Middle frontal gyrus (tissue), 1 donor: Measurements from ENCODE around the gene PTPRD.

ENCODE experiments used
- DNase-seq: peaks from one replicate; pipeline ENCODE4 v3.0.0-alpha.2; 2015; ENCODE audit warnings: low spot score; ENCODE audit errors: extremely low spot score

Gene PTPRD

GRCh38 chr9:10055886-10056395, 556.9 kb downstream of the PTPRD start:
- no peak for DNase-seq

DNA sequence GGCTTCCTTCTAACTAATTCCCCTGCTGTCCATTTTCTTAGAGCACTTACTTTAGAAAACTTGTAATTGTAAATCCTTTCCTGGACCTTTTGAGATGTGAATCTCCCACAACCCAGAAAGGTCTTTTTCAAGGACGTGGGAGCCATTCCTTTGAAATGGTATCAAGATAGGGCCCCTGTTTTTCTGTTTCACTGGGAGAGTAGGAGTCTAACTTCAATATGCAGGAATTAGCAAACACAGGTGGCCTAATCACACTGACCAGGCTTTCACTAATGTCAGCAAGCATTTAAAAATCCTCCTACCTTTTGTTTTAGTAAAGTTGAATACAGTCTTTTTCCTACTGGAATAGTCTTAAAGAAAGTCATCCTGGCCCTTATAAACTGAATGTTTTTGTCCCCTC, 558.3 kb downstream of the PTPRD start:
- DNase-seq = no peak

GRCh38 chr9:10052916-10053315, 559.9 kb downstream of the PTPRD start:
- no peak for DNase-seq

GRCh38 chr9:10052181-10052580, 560.6 kb downstream of the PTPRD start:
- DNase-seq = no peak

- no peak for DNase-seq
These were observed 562.8 kb downstream of the PTPRD start for GRCh38 chr9:10050016-10050415.

DNA sequence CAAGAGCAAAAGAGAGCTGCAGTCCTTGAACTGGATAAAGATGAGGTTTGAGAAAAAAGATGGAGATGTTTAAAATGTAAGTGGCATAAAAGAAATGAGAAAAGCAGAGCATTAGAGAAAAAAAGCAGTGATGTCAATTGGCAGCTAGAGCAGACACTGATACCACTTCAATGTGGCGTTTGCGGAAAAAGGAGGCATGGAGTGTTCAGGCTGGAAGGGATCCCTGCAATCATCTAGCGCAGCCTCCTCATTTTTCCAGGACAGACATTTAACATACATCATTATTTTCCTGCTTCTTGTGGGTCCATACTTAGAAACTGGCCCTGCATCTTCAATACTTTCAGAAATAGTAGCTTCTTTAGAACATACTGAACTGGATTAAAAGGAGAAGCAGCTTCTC, 563.8 kb downstream of the PTPRD start:
- DNase-seq = no peak

DNA sequence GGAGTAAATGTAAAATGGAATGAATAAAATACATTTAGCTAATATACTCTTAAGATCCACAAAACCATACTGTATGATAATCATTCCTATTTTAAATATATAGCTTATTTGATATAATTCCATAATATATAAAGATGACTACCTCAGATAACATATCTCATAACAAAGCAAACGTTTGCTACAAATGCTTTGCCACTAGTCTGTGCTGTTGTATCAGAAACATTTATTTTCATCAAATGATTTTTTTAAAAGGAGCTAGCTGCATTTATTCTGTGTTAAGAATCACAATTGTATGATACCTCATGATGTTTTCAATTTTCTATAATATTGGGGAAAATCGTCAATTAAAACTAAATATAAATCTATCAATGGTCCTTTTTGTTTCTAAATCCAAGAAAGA, 567.2 kb downstream of the PTPRD start:
- DNase-seq = no peak

DNA sequence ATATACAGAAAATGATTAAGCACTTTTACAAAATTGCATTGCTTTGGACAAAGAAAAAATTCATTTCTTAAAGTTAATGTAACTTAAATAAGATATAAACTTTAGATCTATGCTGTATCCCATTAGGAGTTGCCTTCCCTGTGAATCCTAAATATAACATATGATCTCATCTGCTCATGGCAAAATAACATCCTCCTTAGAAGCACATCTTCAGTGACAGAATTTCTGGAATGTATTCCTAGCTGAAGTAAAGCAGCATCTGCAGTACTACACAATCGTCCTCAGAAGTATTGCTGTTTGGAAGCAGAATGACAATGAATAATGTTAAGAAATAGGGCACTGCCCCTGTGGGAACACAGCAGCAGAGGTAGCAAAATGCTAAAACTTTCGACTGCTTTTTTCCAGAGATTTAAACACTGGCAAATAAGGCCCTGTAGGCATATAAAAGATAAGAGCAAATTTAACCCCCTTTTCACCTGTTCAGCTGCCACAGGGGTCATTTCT, 571.0 kb downstream of the PTPRD start:
- DNase-seq = no peak

DNA sequence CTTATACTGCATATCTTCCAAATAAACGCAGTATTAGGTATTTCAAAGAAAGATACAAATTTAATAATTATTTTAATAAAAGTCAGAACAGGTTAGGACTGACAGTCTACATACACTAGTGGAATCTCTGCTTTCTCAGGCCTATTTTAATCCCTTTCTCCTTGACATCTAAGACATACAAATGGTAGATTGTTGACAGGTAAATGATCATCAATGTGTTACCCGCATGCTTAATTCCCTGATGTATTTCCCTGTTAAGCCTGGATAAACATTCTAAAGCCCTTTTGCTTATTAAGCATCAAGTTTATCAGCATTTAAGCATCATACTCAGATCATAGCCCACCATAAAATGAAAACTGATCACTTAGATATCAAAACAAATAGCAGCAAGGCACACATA, 576.7 kb downstream of the PTPRD start:
- no peak for DNase-seq

GRCh38 chr9:10032166-10032565, 580.6 kb downstream of the PTPRD start:
- DNase-seq = no peak

DNA sequence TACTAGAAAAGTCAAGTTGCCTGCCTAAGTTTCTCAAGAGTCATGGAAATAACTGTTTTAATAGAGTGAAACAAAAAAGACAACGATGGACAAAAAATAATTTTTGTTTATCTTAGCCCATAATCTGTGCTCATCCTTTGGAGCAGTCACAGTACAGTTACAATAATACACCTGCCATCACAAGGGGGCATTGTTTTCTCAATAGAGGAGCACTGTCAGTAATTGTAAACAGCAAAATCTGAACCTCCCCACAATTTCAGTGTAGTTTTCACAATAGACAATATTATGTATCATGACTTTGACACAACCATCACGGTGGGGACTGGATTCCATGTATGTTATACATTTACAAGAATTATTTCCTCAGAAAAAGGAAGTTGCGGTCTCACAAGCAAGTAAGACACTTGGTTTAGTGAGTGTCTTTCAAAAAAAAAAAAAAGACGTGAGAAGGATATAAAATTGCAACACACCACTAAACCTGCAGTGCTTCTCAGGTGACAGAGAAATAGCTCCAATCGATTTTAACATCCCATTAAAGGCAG, 586.3 kb downstream of the PTPRD start:
- DNase-seq = no peak

DNA sequence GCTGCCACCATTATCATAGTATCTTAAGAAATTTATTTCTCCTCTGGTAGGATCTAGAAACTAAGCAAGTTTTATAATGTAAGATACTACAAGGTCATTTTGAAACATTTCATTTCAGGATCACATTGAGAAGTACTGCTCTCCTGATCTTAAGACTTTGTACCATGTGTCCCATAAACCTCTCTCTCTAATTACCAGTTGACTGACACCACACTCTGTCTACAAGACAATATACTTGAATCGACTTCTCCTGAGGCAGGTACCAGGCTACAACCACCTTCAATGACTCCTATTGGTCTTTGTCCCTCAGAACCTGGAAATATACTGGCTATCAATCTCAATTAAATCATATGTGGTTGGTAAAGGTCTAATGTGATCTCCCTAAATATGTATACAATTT, 597.0 kb downstream of the PTPRD start:
- DNase-seq = no peak

GRCh38 chr9:10014889-10015288, 597.9 kb downstream of the PTPRD start:
- no peak for DNase-seq

GRCh38 chr9:10009401-10009800, 603.4 kb downstream of the PTPRD start:
- DNase-seq = no peak

- DNase-seq = no peak
These were observed 604.6 kb downstream of the PTPRD start for GRCh38 chr9:10008101-10008799.

DNA sequence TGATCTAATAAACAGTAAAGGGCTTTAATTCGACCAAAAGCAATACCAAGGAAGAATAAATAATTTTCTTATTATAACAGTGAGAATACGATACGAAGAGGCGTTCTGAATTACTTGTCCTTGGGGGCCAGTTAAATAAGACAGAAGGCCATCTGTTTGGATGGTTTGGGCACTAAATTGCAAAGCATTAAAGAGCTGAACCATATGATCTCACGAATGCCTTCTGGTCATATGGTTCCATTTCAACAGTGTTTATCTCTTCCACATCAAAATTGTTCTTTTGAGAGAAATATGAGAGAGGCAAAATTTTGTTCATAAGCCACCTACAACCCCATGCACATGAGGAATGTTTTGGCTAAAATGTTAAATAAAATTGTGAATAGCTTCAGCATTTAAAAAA, 605.4 kb downstream of the PTPRD start:
- no peak for DNase-seq

DNA sequence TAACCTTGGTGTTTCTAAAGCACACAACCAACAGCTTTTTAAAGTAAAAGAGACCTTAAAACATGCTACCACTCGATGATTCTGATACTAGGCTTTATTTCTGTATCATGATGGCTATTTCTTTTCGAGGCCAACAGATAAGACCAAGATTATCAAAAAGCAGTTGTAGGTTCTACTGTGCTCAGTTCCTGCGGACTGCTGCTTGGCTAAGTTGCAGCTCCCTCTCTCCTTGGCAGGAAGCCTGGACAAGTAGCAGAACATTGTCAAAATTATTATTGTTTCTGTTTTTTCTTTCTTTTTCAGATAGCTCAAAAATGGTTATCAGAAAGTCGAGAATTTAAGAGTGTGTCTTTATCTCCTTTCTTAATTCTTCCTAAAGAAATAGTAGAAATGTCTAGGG, 607.6 kb downstream of the PTPRD start:
- DNase-seq = no peak

- DNase-seq = no peak
These were observed 609.8 kb downstream of the PTPRD start for GRCh38 chr9:10003047-10003446.

DNA sequence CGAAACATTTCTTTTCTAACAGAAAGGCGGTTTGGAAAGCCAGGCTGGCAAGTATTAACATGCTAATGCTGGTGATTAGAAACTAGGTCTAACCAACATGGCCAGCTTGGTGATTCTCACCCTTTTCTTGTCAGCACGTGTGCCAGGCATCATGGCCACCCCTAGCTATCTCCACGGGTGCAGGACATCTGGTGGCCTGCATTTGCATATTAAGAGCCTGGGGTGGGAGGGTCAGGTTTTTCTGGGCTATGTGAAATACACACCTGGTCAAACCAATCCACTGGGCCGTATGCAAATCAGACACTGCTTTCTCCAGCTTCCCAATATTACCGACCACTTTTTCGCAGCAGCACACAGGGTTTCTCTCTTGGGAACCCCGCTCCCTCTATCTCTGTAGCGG, 612.1 kb downstream of the PTPRD start:
- no peak for DNase-seq

DNA sequence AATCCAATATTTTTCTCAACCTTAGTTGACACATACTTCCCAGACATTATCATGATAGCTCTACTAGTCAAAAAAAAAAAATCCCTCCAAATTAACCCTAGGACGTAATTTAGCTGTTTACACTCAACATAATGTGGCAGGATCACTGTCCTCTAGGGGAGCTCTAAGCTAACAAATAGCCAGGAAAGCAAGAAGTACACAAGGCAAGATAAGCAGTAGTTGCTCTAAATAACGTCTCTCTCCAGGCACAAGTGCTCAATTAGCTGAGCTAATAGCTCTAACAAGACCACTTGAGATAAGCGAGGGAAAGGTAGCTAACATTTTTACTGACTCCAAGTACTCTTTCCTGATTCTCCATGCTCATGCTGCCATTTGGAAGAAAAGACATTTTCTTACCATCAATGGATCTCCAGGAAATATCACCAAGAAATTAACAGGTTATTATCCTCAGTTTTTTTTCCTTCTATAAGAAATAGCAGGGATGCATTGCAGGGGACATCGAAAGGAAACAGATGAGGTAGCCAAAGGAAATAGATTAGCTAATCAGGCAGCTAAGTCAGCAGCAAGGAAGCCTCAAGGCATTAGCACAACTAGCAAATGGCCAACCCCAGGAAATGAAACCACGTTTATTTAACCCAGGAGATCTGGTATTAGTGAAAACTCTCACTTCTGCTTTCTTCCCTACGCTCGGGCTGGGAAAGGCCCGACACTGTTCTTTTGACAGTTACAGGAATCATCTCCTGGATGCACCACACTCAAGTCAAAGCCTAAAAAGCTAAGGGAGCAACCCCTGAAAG, 614.1 kb downstream of the PTPRD start:
- no peak for DNase-seq

GRCh38 chr9:9997585-9997984, 615.2 kb downstream of the PTPRD start:
- no peak for DNase-seq

- no peak for DNase-seq
These were observed 616.5 kb downstream of the PTPRD start for GRCh38 chr9:9996259-9996658.
